Measurements from ENCODE around the gene CDH12. TPM values are rescaled to one million over a fixed set of nuclear protein-coding genes. Genes with fewer than 3 reads are reported as not detected.

CDH12 gene
- total RNA-seq, 1 donor from 2014 or later = not detected

DNA sequence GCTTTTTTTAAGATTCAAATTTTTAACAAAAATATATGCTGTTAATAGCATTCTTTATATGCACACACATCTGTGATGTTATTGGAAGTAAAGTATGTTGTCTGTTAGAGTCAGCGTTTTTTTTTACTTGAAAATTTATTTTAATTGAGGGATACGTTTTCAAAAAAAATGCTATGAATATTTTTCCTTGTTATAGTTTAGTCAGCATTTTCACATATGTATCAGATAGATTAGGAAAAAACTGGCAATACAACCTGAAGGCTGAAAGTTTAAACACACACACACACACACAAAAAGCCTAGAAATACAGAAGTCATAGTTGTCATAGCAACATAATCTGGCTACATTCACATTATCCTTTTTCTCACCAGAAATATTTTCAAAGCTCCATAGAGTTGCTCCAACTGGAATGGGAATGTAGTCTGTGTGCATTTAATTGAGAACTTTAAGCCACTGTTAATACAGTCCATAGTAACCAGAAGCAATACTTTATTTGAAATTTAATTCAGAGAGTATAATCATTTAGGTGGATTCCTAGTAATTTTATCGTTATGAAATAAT, 116.6 kb downstream of the CDH12 start:
- Histone ChIP-seq H3K27ac (no peak overlapping the region), H3K4me1 (no peaks in the 10 kb centered on the region), H3K36me3 (no peaks in the 10 kb centered on the region), H3K27me3 (no peaks in the 10 kb centered on the region), H3K4me3 (no peak overlapping the region), H3K9me3 (no peaks in the 10 kb centered on the region)
- TF ChIP-seq CTCF (IDR thresholded peaks at IDR 0.05) = no peak
- TF ChIP-seq POLR2AphosphoS5 (IDR thresholded peaks at IDR 0.05; ENCODE audit: insufficient read depth in 1 of 2, low read depth in 1 of 2) = no peak
- no peak for TF ChIP-seq POLR2A (IDR thresholded peaks at IDR 0.05)
- DNase-seq (ENCODE audit: extremely low spot score in 2 of 2) = no peak
- intact Hi-C loops (cut with DNase I) = no loop called here

- Histone ChIP-seq H3K27me3 (no peaks in the 10 kb centered on the region), H3K9me3 (no peaks in the 10 kb centered on the region), H3K36me3 (no peaks in the 10 kb centered on the region), H3K4me3 (no peak overlapping the region), H3K4me1 (no peaks in the 10 kb centered on the region), H3K27ac (no peak overlapping the region)
- intact Hi-C loops (cut with DNase I) = no loop called here
- TF ChIP-seq POLR2AphosphoS5 (IDR thresholded peaks at IDR 0.05; ENCODE audit: insufficient read depth in 1 of 2, low read depth in 1 of 2) = no peak
- no peak for TF ChIP-seq POLR2A (IDR thresholded peaks at IDR 0.05)
- no peak for TF ChIP-seq CTCF (IDR thresholded peaks at IDR 0.05)
- no peak for DNase-seq (ENCODE audit: extremely low spot score in 2 of 2)
These were observed 118.2 kb downstream of the CDH12 start for GRCh38 chr5:22734907-22735306.

DNA sequence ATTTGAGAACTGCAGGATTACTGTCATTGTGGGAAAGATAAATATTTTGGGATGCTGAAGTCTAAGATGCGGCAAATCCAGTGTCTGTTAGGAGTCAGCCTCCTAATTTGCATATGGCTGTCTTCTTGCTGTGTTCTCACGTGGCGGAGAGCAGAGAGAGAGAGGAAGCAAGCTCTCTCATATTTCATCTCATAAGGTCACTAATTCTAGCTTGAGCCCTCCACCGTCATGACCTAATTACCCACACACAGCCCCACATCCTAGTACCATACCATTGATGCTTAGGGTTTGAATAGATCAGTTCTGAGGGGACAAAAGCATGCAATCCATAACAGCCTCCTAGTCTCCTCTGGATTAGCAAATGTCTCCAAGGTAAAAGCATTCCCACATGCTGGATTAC, 124.5 kb downstream of the CDH12 start:
- no peak for DNase-seq (ENCODE audit: extremely low spot score in 2 of 2)
- Histone ChIP-seq H3K9me3 (no peaks in the 10 kb centered on the region), H3K4me3 (no peak overlapping the region), H3K36me3 (no peaks in the 10 kb centered on the region), H3K27me3 (no peaks in the 10 kb centered on the region), H3K4me1 (no peaks in the 10 kb centered on the region), H3K27ac (no peak overlapping the region)
- intact Hi-C loops (cut with DNase I) = no loop called here
- TF ChIP-seq POLR2AphosphoS5 (IDR thresholded peaks at IDR 0.05; ENCODE audit: insufficient read depth in 1 of 2, low read depth in 1 of 2) = no peak
- no peak for TF ChIP-seq CTCF (IDR thresholded peaks at IDR 0.05)
- no peak for TF ChIP-seq POLR2A (IDR thresholded peaks at IDR 0.05)

- H3K36me3 ChIP-seq = no peaks in the 10 kb centered on the region
- H3K27me3 ChIP-seq = no peaks in the 10 kb centered on the region
- H3K4me1 ChIP-seq = no peaks in the 10 kb centered on the region
- no peak overlapping the region for H3K27ac ChIP-seq
- intact Hi-C loops (cut with DNase I) = no loop called here
- no peak overlapping the region for H3K4me3 ChIP-seq
- no peak for TF ChIP-seq CTCF (IDR thresholded peaks at IDR 0.05)
- TF ChIP-seq POLR2A (IDR thresholded peaks at IDR 0.05) = no peak
- TF ChIP-seq POLR2AphosphoS5 (IDR thresholded peaks at IDR 0.05; ENCODE audit: insufficient read depth in 1 of 2, low read depth in 1 of 2) = no peak
- DNase-seq (ENCODE audit: extremely low spot score in 2 of 2) = no peak
- H3K9me3 ChIP-seq = no peaks in the 10 kb centered on the region
These were observed 130.7 kb downstream of the CDH12 start for GRCh38 chr5:22722491-22722890.

DNA sequence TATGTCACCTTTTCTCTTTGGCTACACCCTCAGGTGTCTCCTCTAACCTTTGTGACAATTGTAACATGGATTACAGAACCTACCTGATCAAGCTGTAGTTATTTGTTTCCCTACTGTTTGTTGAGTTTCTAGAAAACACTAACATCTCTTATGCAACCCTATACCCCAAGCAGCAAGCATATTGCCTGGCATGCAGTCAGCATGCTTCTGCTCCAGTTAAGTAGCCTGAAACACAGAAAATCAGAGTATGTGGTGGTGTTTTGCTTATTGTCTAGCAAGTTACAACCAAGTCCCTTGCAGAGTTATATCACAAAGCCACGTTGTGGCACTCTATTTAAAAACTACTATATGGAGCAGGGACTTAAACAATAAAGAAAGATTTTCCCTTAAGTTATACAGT, 131.1 kb downstream of the CDH12 start:
- Histone ChIP-seq H3K4me3 (no peak overlapping the region), H3K27me3 (no peaks in the 10 kb centered on the region), H3K9me3 (no peaks in the 10 kb centered on the region), H3K27ac (no peak overlapping the region), H3K4me1 (no peaks in the 10 kb centered on the region), H3K36me3 (no peaks in the 10 kb centered on the region)
- TF ChIP-seq CTCF (IDR thresholded peaks at IDR 0.05) = no peak
- TF ChIP-seq POLR2AphosphoS5 (IDR thresholded peaks at IDR 0.05; ENCODE audit: insufficient read depth in 1 of 2, low read depth in 1 of 2) = no peak
- no peak for TF ChIP-seq POLR2A (IDR thresholded peaks at IDR 0.05)
- no peak for DNase-seq (ENCODE audit: extremely low spot score in 2 of 2)
- intact Hi-C loops (cut with DNase I) = no loop called here

Data from vagina (tissue), 2 donors.